H9 (cell line): ENCODE measurements around the gene NSD1. TPM values are rescaled to one million over a fixed set of nuclear protein-coding genes. Genes with fewer than 3 reads are reported as not detected.

Experiments used
- DNase-seq: peaks from one replicate; pipeline ENCODE4 v3.0.0-alpha.2; 2017
- H2AFZ ChIP-seq: one replicate; pipeline ENCODE4 v1.6.1; 2013; ENCODE audit warnings: mild to moderate bottlenecking, low read length, control low read depth, moderate library complexity
- H2AK5ac ChIP-seq: 2 replicates; pipeline ENCODE4 v1.6.1; 2013; ENCODE audit warnings: low read length, control low read depth, mixed read lengths; ENCODE audit not compliant: insufficient read length
- H2BK120ac ChIP-seq: one replicate; pipeline ENCODE4 v1.6.1; 2013; ENCODE audit warnings: low read depth, mild to moderate bottlenecking, low read length, control low read depth, inconsistent platforms; ENCODE audit not compliant: poor library complexity, severe bottlenecking
- H2BK12ac ChIP-seq: 2 replicates; pipeline ENCODE4 v1.6.1; 2013; ENCODE audit warnings: low read length, control low read depth, mixed read lengths, low read depth; ENCODE audit not compliant: insufficient read length
- H2BK15ac ChIP-seq: 2 replicates; pipeline ENCODE4 v1.6.1; 2013; ENCODE audit warnings: low read depth, low read length, control low read depth
- H2BK20ac ChIP-seq: one replicate; pipeline ENCODE4 v1.6.1; 2013; ENCODE audit warnings: low read depth, mild to moderate bottlenecking, low read length, control low read depth, inconsistent platforms; ENCODE audit not compliant: poor library complexity, severe bottlenecking
- H2BK5ac ChIP-seq: 2 replicates; pipeline ENCODE4 v1.6.1; 2013; ENCODE audit warnings: low read length, control low read depth, mixed read lengths; ENCODE audit not compliant: insufficient read length
- H3K14ac ChIP-seq: 2 replicates; pipeline ENCODE4 v1.6.1; 2013; ENCODE audit warnings: low read length, control low read depth; ENCODE audit not compliant: insufficient read depth
- H3K18ac ChIP-seq: 2 replicates; pipeline ENCODE4 v1.6.1; 2013; ENCODE audit warnings: low read depth, mild to moderate bottlenecking, mixed read lengths, low read length, control low read depth; ENCODE audit not compliant: insufficient read length
- H3K23ac ChIP-seq: 2 replicates; pipeline ENCODE4 v1.6.1; 2013; ENCODE audit warnings: low read length, control low read depth, mixed read lengths, low read depth; ENCODE audit not compliant: insufficient read length
- H3K23me2 ChIP-seq: 2 replicates; pipeline ENCODE4 v1.6.1; 2013; ENCODE audit warnings: low read depth, mild to moderate bottlenecking, mixed read lengths, low read length, control low read depth; ENCODE audit not compliant: insufficient read length, poor library complexity, severe bottlenecking
- H3K27ac ChIP-seq: 2 replicates; pipeline ENCODE4 v1.5.1; 2013; ENCODE audit warnings: low read length, control low read depth, mixed read lengths, low read depth; ENCODE audit not compliant: insufficient read length
- H3K27me3 ChIP-seq: 2 replicates; pipeline ENCODE4 v1.6.1; 2013; ENCODE audit warnings: low read length, control low read depth, inconsistent platforms; ENCODE audit not compliant: insufficient read depth
- H3K4ac ChIP-seq: 2 replicates; pipeline ENCODE4 v1.6.1; 2013; ENCODE audit warnings: low read depth, mild to moderate bottlenecking, control low read depth, inconsistent platforms, low read length, moderate library complexity
- H3K4me1 ChIP-seq: 2 replicates; pipeline ENCODE4 v1.6.1; 2013; ENCODE audit warnings: low read length, control low read depth, inconsistent platforms; ENCODE audit not compliant: insufficient read depth
- H3K4me2 ChIP-seq: 2 replicates; pipeline ENCODE4 v1.6.1; 2013; ENCODE audit warnings: low read length, control low read depth, mixed read lengths; ENCODE audit not compliant: insufficient read length, insufficient read depth
- H3K56ac ChIP-seq: 2 replicates; pipeline ENCODE4 v1.6.1; 2013; ENCODE audit warnings: low read depth, mild to moderate bottlenecking, mixed read lengths, low read length, control low read depth; ENCODE audit not compliant: insufficient read length
- H3K79me1 ChIP-seq: 2 replicates; pipeline ENCODE4 v1.6.1; 2013; ENCODE audit warnings: low read depth, mild to moderate bottlenecking, moderate library complexity, low read length, control low read depth, inconsistent platforms; ENCODE audit not compliant: insufficient read depth, poor library complexity, severe bottlenecking
- H3K79me2 ChIP-seq: 2 replicates; pipeline ENCODE4 v1.6.1; 2013; ENCODE audit warnings: low read length, control low read depth, inconsistent platforms; ENCODE audit not compliant: insufficient read depth
- H3K9ac ChIP-seq: 2 replicates; pipeline ENCODE4 v1.6.1; 2013; ENCODE audit warnings: low read length, control low read depth, mixed read lengths; ENCODE audit not compliant: insufficient read length; ENCODE audit errors: extremely low read depth
- H3K9me3 ChIP-seq: one replicate; pipeline ENCODE4 v1.6.1; 2013; ENCODE audit warnings: low read depth, low read length, inconsistent platforms; ENCODE audit not compliant: control insufficient read depth
- H3T11ph ChIP-seq: one replicate; pipeline ENCODE4 v1.6.1; 2013; ENCODE audit warnings: mild to moderate bottlenecking, low read length, control low read depth, inconsistent platforms
- H4K20me1 ChIP-seq: one replicate; pipeline ENCODE4 v1.6.1; 2013; ENCODE audit not compliant: control insufficient read depth, insufficient read length, insufficient read depth
- H4K5ac ChIP-seq: 2 replicates; pipeline ENCODE4 v1.6.1; 2013; ENCODE audit warnings: low read depth, mild to moderate bottlenecking, mixed read lengths, low read length, control low read depth; ENCODE audit not compliant: insufficient read length
- H4K8ac ChIP-seq: replicated peaks from 2 replicates; pipeline ENCODE4 v1.6.1; 2013; ENCODE audit warnings: low read length, control low read depth, mixed read lengths, low read depth; ENCODE audit not compliant: insufficient read length
- H4K91ac ChIP-seq: 2 replicates; pipeline ENCODE4 v1.6.1; 2013; ENCODE audit warnings: low read depth, mild to moderate bottlenecking, moderate library complexity, mixed read lengths, low read length, control low read depth; ENCODE audit not compliant: insufficient read length
- H3K27ac Mint-ChIP-seq, 3 experiments: 2 replicates in 2 of 3; 3 replicates in 1 of 3; pipeline ENCODE4 v1.8.0; 2020 to 2021; ENCODE audit warnings: mixed read lengths in 3 of 3, mild to moderate bottlenecking in 1 of 3, moderate library complexity in 1 of 3
- H3K27me3 Mint-ChIP-seq: 2 replicates; pipeline ENCODE4 v1.8.0; 2021; ENCODE audit warnings: low read depth, mild to moderate bottlenecking, moderate library complexity, mixed read lengths
- H3K36me3 Mint-ChIP-seq, 3 experiments: 2 replicates in 2 of 3; 3 replicates in 1 of 3; pipeline ENCODE4 v1.8.0; 2020 to 2021; ENCODE audit warnings: low read depth in 3 of 3, mixed read lengths in 3 of 3; ENCODE audit not compliant: insufficient read depth in 1 of 3
- H3K4me1 Mint-ChIP-seq, 2 experiments: 2 replicates each; pipeline ENCODE4 v1.8.0; 2020; ENCODE audit warnings: mixed read lengths in 2 of 2
- H3K4me3 Mint-ChIP-seq, 2 experiments: 2 replicates in 1 of 2; 3 replicates in 1 of 2; pipeline ENCODE4 v1.8.0; 2020 to 2021; ENCODE audit warnings: mild to moderate bottlenecking in 2 of 2, mixed read lengths in 2 of 2, moderate library complexity in 1 of 2
- H3K9me3 Mint-ChIP-seq, 2 experiments: 2 replicates in 1 of 2; 3 replicates in 1 of 2; pipeline ENCODE4 v1.8.0; 2020; ENCODE audit warnings: mild to moderate bottlenecking in 2 of 2, mixed read lengths in 2 of 2, moderate library complexity in 1 of 2
- CTCF ChIP-seq: fragments of 200-600 bp; sonication (generic); conservative IDR thresholded peaks from 3 replicates; pipeline ENCODE4 v1.8.0; 2021; ENCODE audit warnings: antibody characterized with exemption, mild to moderate bottlenecking
- WGBS: extraction: QIAGEN DNeasy Blood & Tissue Kit; methylation state at CpG from one replicate; pipeline ENCODE4 v1.1.7; 2013; ENCODE audit warnings: missing lambda C conversion rate, low lambda C conversion rate, mixed read lengths; ENCODE audit not compliant: insufficient read length; ENCODE audit errors: extremely low coverage; 5-methylcytosine and 5-hydroxymethylcytosine counted together
- total RNA-seq: library from RNA; stranded (reverse); gene quantifications from 2 replicates; pipeline ENCODE4 v1.2.1, GENCODE V29; 2021

The NSD1 gene
- total RNA-seq, 1 experiment from 2014 or later, result 213 TPM

DNA sequence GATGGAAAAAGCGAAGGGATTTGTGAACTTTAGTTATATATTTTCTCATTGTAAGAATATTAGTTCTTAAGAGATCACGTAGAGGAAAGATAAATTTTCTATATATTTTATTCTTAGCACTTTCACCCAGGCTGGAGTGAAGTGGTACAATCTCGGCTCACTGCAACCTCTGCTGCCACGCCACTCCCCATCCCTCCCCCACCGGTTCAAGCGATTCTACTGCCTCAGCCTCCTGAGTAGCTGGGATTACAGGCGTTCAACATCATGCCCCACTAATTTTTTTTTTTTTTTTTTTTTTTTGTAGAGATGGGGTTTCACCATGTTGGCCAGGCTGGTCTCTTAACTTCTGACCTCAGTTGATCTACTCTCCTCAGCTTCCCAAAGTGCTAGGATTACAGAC, 127.4 kb downstream of the NSD1 start:
- H3K9me3 Mint-ChIP-seq, result no peaks in the 10 kb centered on the region
- 100% methylated on average over 1 of the region's 7 CpGs for WGBS
- H3K27ac Mint-ChIP-seq, result peak overlapping the region in 1 of 3 experiments; percentile 69; a peak in 1 of 7 replicates
- Histone ChIP-seq H3K23ac (no peak overlapping the region), H4K8ac (no peak overlapping the region), H3T11ph (no peak overlapping the region), H3K27ac (no peak overlapping the region), H3K23me2 (no peaks in the 10 kb centered on the region), H3K9me3 (no peaks in the 10 kb centered on the region), H3K4me2 (no peak overlapping the region), H2BK15ac (no peak overlapping the region), H3K27me3 (no peaks in the 10 kb centered on the region), H3K14ac (no peak overlapping the region), H2BK5ac (no peak overlapping the region), H3K56ac (no peak overlapping the region), H3K9ac (no peak overlapping the region), H4K20me1 (no peaks in the 10 kb centered on the region), H3K79me1 (no peaks in the 10 kb centered on the region), H2AK5ac (no peak overlapping the region), H3K18ac (no peak overlapping the region), H3K4ac (no peak overlapping the region), H4K5ac (no peak overlapping the region), H4K91ac (no peak overlapping the region), H3K4me1 (no peaks in the 10 kb centered on the region), H2BK20ac (no peak overlapping the region), H2AFZ (no peak overlapping the region), H2BK120ac (no peak overlapping the region), H3K79me2 (no peaks in the 10 kb centered on the region), H2BK12ac (no peak overlapping the region)
- no peak for DNase-seq
- H3K4me3 Mint-ChIP-seq, result no peak overlapping the region
- H3K27me3 Mint-ChIP-seq, result no peaks in the 10 kb centered on the region
- H3K4me1 Mint-ChIP-seq, result no peaks in the 10 kb centered on the region
- no peak for TF ChIP-seq CTCF
- H3K36me3 Mint-ChIP-seq, result peaks cover 46 to 96% (median 84%) of the 10 kb centered on the region in 3 experiments; a peak in 6 of 7 replicates
